ENCODE results near the gene CRADD.
"Not testable (repeated sequence)": the region's sequence is repeated elsewhere in the genome, so short reads cannot be mapped to it uniquely, and the experiment has no call there.

Gene CRADD

GRCh38 chr12:93911396-93911795 lies 234.2 kb downstream of the CRADD start:
- H3K27ac ChIP-seq: no peak overlapping the region
- DNase-seq (ENCODE audit: low read depth, low spot score): no peak

GRCh38 chr12:93912086-93912733 lies 235.0 kb downstream of the CRADD start:
- no peak for DNase-seq (ENCODE audit: low read depth, low spot score)
- no peak overlapping the region for H3K27ac ChIP-seq

GRCh38 chr12:93913845-93914244 lies 236.7 kb downstream of the CRADD start:
- no peak overlapping the region for H3K27ac ChIP-seq
- DNase-seq (ENCODE audit: low read depth, low spot score): no peak

- no peak for DNase-seq (ENCODE audit: low read depth, low spot score)
These were observed 237.1 kb downstream of the CRADD start for GRCh38 chr12:93914281-93914680.

GRCh38 chr12:93915411-93915810 lies 238.2 kb downstream of the CRADD start:
- no peak overlapping the region for H3K27ac ChIP-seq

More at GRCh38 chr12:93914281-93914680, 237.1 kb downstream of the CRADD start:
- no peak overlapping the region for H3K27ac ChIP-seq

GRCh38 chr12:93916402-93916801 lies 239.2 kb downstream of the CRADD start:
- no peak overlapping the region for H3K27ac ChIP-seq
- DNase-seq (ENCODE audit: low read depth, low spot score): no peak

More at GRCh38 chr12:93915411-93915810, 238.2 kb downstream of the CRADD start:
- DNase-seq (ENCODE audit: low read depth, low spot score): no peak

- H3K27ac ChIP-seq: no peak overlapping the region
These were observed 241.1 kb downstream of the CRADD start for GRCh38 chr12:93918262-93918661.

GRCh38 chr12:93918900-93919299 lies 241.7 kb downstream of the CRADD start:
- H3K27ac ChIP-seq: no peak overlapping the region

More at GRCh38 chr12:93918262-93918661, 241.1 kb downstream of the CRADD start:
- no peak for DNase-seq (ENCODE audit: low read depth, low spot score)

GRCh38 chr12:93921521-93921920 lies 244.3 kb downstream of the CRADD start:
- DNase-seq (ENCODE audit: low read depth, low spot score): no peak
- H3K27ac ChIP-seq: no peak overlapping the region

More at GRCh38 chr12:93918900-93919299, 241.7 kb downstream of the CRADD start:
- no peak for DNase-seq (ENCODE audit: low read depth, low spot score)

- H3K27ac ChIP-seq: no peak overlapping the region
- DNase-seq (ENCODE audit: low read depth, low spot score): no peak
These were observed 245.4 kb downstream of the CRADD start for GRCh38 chr12:93922583-93923006.

- no peak overlapping the region for H3K27ac ChIP-seq
- no peak for DNase-seq (ENCODE audit: low read depth, low spot score)
These were observed 247.2 kb downstream of the CRADD start for GRCh38 chr12:93924367-93924766.

- no peak for DNase-seq (ENCODE audit: low read depth, low spot score)
- H3K27ac ChIP-seq: no peak overlapping the region
These were observed 248.5 kb downstream of the CRADD start for GRCh38 chr12:93925585-93926205.

GRCh38 chr12:93926237-93926636 lies 249.1 kb downstream of the CRADD start:
- H3K27ac ChIP-seq: no peak overlapping the region
- DNase-seq (ENCODE audit: low read depth, low spot score): no peak

- not testable (repeated sequence) for H3K27ac ChIP-seq; DNase-seq (ENCODE audit: low read depth, low spot score)
These were observed 251.9 kb downstream of the CRADD start for GRCh38 chr12:93929081-93929480.

GRCh38 chr12:93937812-93938211 lies 260.6 kb downstream of the CRADD start:
- H3K27ac ChIP-seq: no peak overlapping the region
- no peak for DNase-seq (ENCODE audit: low read depth, low spot score)

GRCh38 chr12:93938317-93938716 lies 261.1 kb downstream of the CRADD start:
- DNase-seq (ENCODE audit: low read depth, low spot score): no peak
- H3K27ac ChIP-seq: no peak overlapping the region

- no peak for DNase-seq (ENCODE audit: low read depth, low spot score)
- H3K27ac ChIP-seq: no peak overlapping the region
These were observed 261.8 kb downstream of the CRADD start for GRCh38 chr12:93938931-93939330.

- no peak for DNase-seq (ENCODE audit: low read depth, low spot score)
- H3K27ac ChIP-seq: no peak overlapping the region
These were observed 262.6 kb downstream of the CRADD start for GRCh38 chr12:93939641-93940325.

- no peak for DNase-seq (ENCODE audit: low read depth, low spot score)
- H3K27ac ChIP-seq: no peak overlapping the region
These were observed 266.6 kb downstream of the CRADD start for GRCh38 chr12:93943780-93944179.

GRCh38 chr12:93944201-93944600 lies 267.0 kb downstream of the CRADD start:
- DNase-seq (ENCODE audit: low read depth, low spot score): no peak
- H3K27ac ChIP-seq: no peak overlapping the region
